ENCODE data around the gene UGT2B10.
"Not testable (repeated sequence)": the region's sequence is repeated elsewhere in the genome, so short reads cannot be mapped to it uniquely, and the experiment has no call there.

Gene UGT2B10

DNA sequence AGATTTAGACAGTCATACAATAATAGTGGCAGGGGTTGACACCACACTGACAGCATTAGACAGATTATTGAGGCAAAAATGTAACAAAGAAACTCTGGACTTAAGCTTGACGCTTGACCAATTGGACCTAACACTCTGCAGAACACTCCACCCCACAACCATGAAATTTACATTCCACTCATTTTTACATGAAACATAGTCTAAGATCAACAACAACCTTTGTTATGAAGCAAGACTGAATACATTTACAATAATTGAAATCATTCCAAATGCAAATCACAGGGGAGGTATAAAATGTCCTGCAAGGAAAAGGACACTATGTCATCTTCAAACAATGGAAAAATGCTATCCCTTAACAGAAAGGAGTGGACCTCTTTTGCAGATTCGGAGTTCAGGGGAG is 4.9 kb upstream of the UGT2B10 start:
- no peak for DNase-seq (ENCODE audit: extremely low read depth, low read depth)

DNA sequence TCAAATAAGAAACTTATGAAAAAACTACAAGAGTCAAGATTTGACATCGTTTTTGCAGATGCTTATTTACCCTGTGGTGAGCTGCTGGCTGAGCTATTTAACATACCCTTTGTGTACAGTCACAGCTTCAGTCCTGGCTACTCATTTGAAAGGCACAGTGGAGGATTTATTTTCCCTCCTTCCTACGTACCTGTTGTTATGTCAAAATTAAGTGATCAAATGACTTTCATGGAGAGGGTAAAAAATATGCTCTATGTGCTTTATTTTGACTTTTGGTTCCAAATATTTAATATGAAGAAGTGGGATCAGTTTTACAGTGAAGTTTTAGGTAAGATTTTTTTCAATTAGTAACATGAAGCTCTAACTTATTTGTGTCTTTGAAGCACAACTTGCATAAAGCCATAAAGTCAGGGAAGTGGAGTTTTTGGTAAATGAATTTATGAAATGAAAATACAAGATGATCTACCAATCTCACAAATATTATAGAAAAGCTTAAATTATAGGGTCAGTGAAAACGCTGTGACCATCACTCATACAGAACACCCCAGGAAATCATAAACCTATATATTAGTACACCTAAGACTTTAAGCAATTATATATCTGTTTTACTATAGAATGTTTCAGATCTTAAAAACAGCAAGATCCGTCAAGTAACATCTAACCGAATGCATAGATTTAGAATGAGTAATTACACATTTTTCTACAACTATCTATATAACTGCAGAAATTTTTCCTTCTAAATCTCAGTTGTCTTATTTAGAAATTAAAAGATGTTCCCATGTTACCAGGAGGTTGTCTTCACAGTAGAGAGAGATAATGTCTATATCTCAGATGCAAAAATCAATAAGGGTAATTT is 844 bp downstream of the UGT2B10 start:
- not testable (repeated sequence) for DNase-seq (ENCODE audit: extremely low read depth, low read depth); H3K4me3 ChIP-seq (replicated peaks; ENCODE audit: low read depth, low read length)

More for the DNA sequence above, 4.9 kb upstream of the UGT2B10 start:
- TF ChIP-seq, protein P1, sequence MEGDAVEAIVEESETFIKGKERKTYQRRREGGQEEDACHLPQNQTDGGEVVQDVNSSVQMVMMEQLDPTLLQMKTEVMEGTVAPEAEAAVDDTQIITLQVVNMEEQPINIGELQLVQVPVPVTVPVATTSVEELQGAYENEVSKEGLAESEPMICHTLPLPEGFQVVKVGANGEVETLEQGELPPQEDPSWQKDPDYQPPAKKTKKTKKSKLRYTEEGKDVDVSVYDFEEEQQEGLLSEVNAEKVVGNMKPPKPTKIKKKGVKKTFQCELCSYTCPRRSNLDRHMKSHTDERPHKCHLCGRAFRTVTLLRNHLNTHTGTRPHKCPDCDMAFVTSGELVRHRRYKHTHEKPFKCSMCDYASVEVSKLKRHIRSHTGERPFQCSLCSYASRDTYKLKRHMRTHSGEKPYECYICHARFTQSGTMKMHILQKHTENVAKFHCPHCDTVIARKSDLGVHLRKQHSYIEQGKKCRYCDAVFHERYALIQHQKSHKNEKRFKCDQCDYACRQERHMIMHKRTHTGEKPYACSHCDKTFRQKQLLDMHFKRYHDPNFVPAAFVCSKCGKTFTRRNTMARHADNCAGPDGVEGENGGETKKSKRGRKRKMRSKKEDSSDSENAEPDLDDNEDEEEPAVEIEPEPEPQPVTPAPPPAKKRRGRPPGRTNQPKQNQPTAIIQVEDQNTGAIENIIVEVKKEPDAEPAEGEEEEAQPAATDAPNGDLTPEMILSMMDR (IDR thresholded peaks at IDR 0.05; ENCODE audit: low read depth, low read length, missing control alignments) = no peak
- no peak overlapping the region for H3K4me3 ChIP-seq (replicated peaks; ENCODE audit: low read depth, low read length)

DNA sequence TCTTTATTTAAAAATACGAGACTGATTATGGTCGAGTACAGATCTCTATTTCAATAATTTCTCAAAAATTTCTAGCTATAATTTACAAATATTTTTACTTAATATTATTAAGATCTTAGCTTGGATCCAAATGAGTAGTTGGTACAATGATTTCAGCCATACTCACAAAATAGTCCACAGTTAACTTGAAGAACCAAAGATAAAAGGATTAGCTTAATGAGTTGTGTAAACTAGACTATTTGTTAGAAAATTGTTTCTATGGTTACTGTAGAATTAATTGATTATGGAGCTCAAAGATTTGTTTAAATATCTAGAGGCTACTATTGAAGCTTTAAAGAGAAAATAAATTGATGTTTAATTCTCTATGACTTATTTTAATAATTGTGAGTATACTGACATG is 1.6 kb downstream of the UGT2B10 start:
- no peak overlapping the region for H3K4me3 ChIP-seq (replicated peaks; ENCODE audit: low read depth, low read length)
- DNase-seq (ENCODE audit: extremely low read depth, low read depth) = no peak
- TF ChIP-seq, protein P1 (IDR thresholded peaks at IDR 0.05; ENCODE audit: low read depth, low read length, missing control alignments) = no peak

DNA sequence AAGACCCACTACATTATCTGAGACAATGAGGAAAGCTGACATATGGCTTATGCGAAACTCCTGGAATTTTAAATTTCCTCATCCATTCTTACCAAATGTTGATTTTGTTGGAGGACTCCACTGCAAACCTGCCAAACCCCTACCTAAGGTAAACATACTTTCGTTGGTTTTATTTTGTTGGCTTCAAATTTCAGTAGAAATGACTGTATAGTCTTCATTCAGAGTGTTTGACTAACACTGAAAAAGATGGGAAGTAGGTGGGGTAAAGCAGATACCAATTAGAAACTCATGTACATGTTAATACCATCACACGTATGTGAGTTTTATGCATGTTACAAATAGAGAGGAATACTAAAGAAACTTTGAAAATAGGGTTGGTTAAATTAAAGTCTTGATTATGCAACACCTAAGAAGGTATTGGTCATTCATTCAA is 2.3 kb downstream of the UGT2B10 start:
- DNase-seq (ENCODE audit: extremely low read depth, low read depth); H3K4me3 ChIP-seq (replicated peaks; ENCODE audit: low read depth, low read length): not testable (repeated sequence)

DNA sequence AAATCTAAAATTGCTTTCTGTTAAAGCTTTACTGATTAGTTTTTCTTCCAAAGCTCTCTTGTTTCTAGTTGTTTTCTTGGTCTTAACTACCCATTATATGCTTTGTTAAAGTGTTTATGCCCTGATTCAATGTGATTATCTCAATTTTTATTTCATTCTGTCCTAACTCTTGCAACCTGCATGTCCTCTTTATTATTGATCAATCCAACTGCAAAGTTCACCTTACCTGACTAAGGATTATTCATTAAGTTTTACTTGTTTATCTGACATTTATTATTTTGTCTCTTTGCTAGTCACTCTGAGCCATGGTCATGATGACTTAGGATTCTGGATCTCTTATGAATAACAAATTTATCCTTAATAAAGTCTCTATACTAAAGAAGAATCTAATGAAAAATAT is 15.8 kb downstream of the UGT2B10 start:
- no peak overlapping the region for H3K4me3 ChIP-seq (replicated peaks; ENCODE audit: low read depth, low read length)
- no peak for DNase-seq (ENCODE audit: extremely low read depth, low read depth)
- TF ChIP-seq, protein P1 (IDR thresholded peaks at IDR 0.05; ENCODE audit: low read depth, low read length, missing control alignments) = no peak

DNA sequence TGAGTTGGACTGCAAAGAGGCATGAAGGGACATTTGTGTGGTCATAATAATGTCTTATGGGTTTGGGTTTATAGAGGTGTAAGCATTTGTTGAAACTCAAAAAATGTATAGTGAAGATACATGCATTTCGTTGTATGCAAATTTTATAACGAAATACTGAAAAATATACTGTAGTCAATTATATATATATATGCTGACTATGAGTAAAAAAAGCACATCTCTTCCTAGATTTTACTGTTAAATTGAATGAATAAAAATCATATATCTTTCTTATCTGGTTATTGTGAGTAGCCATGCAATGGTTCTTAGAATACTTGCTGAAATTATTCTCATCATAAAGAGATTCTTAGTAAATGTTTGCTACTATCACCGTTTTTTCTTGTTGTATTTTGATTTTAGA is 34.5 kb downstream of the UGT2B10 start:
- H3K4me3 ChIP-seq (replicated peaks; ENCODE audit: low read depth, low read length) = no peak overlapping the region
- no peak for DNase-seq (ENCODE audit: extremely low read depth, low read depth)
- TF ChIP-seq, protein P1 (IDR thresholded peaks at IDR 0.05; ENCODE audit: low read depth, low read length, missing control alignments) = no peak

DNA sequence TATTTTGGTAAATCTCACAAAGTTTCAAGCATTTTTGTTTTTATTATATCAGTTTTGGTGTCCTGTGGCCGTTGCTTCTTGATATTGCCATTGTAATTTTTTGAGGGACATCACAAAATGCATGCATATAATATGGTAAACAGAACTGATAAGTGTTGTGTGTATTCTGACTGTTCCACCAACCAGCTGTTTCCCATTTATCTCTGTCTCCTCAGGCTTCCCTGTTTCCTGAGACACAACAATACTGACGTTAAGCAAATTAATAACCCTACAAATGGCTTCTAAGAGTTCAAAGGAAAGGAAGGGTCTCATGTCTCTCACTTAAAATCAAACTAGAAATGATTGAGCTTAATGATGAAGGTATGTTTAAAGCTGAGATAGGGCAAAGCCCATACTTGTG is 40.0 kb downstream of the UGT2B10 start:
- no peak for DNase-seq (ENCODE audit: extremely low read depth, low read depth)

More for the DNA sequence above, 40.0 kb downstream of the UGT2B10 start:
- TF ChIP-seq, protein P1 (IDR thresholded peaks at IDR 0.05; ENCODE audit: low read depth, low read length, missing control alignments) = no peak
- no peak overlapping the region for H3K4me3 ChIP-seq (replicated peaks; ENCODE audit: low read depth, low read length)

Measured in HFF-Myc (cell line).